OCI-LY7 (cell line): ENCODE measurements around the gene EMD. TPM values are rescaled to one million over a fixed set of nuclear protein-coding genes. Genes with fewer than 3 reads are reported as not detected.

Experiments
- small RNA-seq: library from RNA; depleted of rRNA; stranded (forward); fragments of <200 nt; gene quantifications from one replicate; pipeline ENCODE3, GENCODE V24; 2014
- total RNA-seq, 2 experiments: library from RNA; depleted of rRNA in 1 of 2; stranded (reverse); fragments of >200 nt in 1 of 2; shearing (Covaris generic) in 1 of 2; gene quantifications; 2 replicates each; pipeline ENCODE4 v1.2.3, GENCODE V29; 2014 to 2022

Gene EMD
- total RNA-seq, 2 experiments from 2014 or later, result 35.4 to 64.6 TPM

Small RNA genes lying within 50 kb of the gene (small RNA-seq; reads per million reads assigned to genes)
- not detected for gene SNORA70

Other genes with a start within 250 kb of the EMD start
- gene OPN1LW, start 235.1 kb upstream of the EMD start, total RNA-seq (2014; rRNA removed; shearing (Covaris generic)), result not detected in 2 replicates
- not detected in 2 replicates for gene OPN1LW, start 235.1 kb upstream of the EMD start, total RNA-seq (2022)
- gene OPN1MW, start 196.7 kb upstream of the EMD start, total RNA-seq (2014; rRNA removed; shearing (Covaris generic)), result not detected in 2 replicates
- gene OPN1MW, start 196.7 kb upstream of the EMD start, total RNA-seq (2022), result not detected in 2 replicates
- not detected in 2 replicates for gene OPN1MW2, start 159.5 kb upstream of the EMD start, total RNA-seq (2014; rRNA removed; shearing (Covaris generic))
- gene OPN1MW2, start 159.5 kb upstream of the EMD start, total RNA-seq (2022), result not detected in 2 replicates
- not detected in 2 replicates for gene OPN1MW3, start 121.7 kb upstream of the EMD start, total RNA-seq (2014; rRNA removed; shearing (Covaris generic))
- gene OPN1MW3, start 121.7 kb upstream of the EMD start, total RNA-seq (2022), result not detected in 2 replicates
- not detected in 2 replicates for gene TEX28, start 84.2 kb upstream of the EMD start, total RNA-seq (2014; rRNA removed; shearing (Covaris generic))
- not detected in 2 replicates for gene TEX28, start 84.2 kb upstream of the EMD start, total RNA-seq (2022)
- 0.06 TPM in 1 of 2 replicates, not detected in the other for gene TKTL1, start 83.5 kb upstream of the EMD start, total RNA-seq (2014; rRNA removed; shearing (Covaris generic))
- gene TKTL1, start 83.5 kb upstream of the EMD start, total RNA-seq (2022), result 0.78 TPM in 1 of 2 replicates, not detected in the other
- gene FLNA, start 4.7 kb upstream of the EMD start, total RNA-seq (2014; rRNA removed; shearing (Covaris generic)), result 78.8 and 91.2 TPM in 2 replicates
- 96.9 and 97.7 TPM in 2 replicates for gene FLNA, start 4.7 kb upstream of the EMD start, total RNA-seq (2022)
- 4,261 and 4,291 TPM in 2 replicates for gene RPL10, start 19.1 kb downstream of the EMD start, total RNA-seq (2014; rRNA removed; shearing (Covaris generic))
- 2,447 and 2,466 TPM in 2 replicates for gene RPL10, start 19.1 kb downstream of the EMD start, total RNA-seq (2022)
- gene DNASE1L1, start 30.0 kb downstream of the EMD start, total RNA-seq (2014; rRNA removed; shearing (Covaris generic)), result 13.4 and 23.1 TPM in 2 replicates
- 21.5 and 30.1 TPM in 2 replicates for gene DNASE1L1, start 30.0 kb downstream of the EMD start, total RNA-seq (2022)
- 74.2 and 94.5 TPM in 2 replicates for gene TAFAZZIN, start 32.2 kb downstream of the EMD start, total RNA-seq (2014; rRNA removed; shearing (Covaris generic))
- gene TAFAZZIN, start 32.2 kb downstream of the EMD start, total RNA-seq (2022), result 85.3 and 104 TPM in 2 replicates
- 22.2 and 26.4 TPM in 2 replicates for gene ATP6AP1, start 49.4 kb downstream of the EMD start, total RNA-seq (2014; rRNA removed; shearing (Covaris generic))
- 37.4 and 39.5 TPM in 2 replicates for gene ATP6AP1, start 49.4 kb downstream of the EMD start, total RNA-seq (2022)
- gene GDI1, start 57.9 kb downstream of the EMD start, total RNA-seq (2014; rRNA removed; shearing (Covaris generic)), result 101 and 103 TPM in 2 replicates
- 76.6 and 93.6 TPM in 2 replicates for gene GDI1, start 57.9 kb downstream of the EMD start, total RNA-seq (2022)
- 28.1 and 30.8 TPM in 2 replicates for gene FAM50A, start 64.8 kb downstream of the EMD start, total RNA-seq (2014; rRNA removed; shearing (Covaris generic))
- 49.0 and 55.1 TPM in 2 replicates for gene FAM50A, start 64.8 kb downstream of the EMD start, total RNA-seq (2022)
- gene PLXNA3, start 79.0 kb downstream of the EMD start, total RNA-seq (2014; rRNA removed; shearing (Covaris generic)), result 0.28 and 5.6 TPM in 2 replicates
- 5.2 and 8.0 TPM in 2 replicates for gene PLXNA3, start 79.0 kb downstream of the EMD start, total RNA-seq (2022)
- 53.2 and 70.1 TPM in 2 replicates for gene LAGE3, start 100.0 kb downstream of the EMD start, total RNA-seq (2014; rRNA removed; shearing (Covaris generic))
- gene LAGE3, start 100.0 kb downstream of the EMD start, total RNA-seq (2022), result 31.3 and 40.6 TPM in 2 replicates
- gene UBL4A, start 107.3 kb downstream of the EMD start, total RNA-seq (2014; rRNA removed; shearing (Covaris generic)), result 76.0 and 89.9 TPM in 2 replicates
- 49.4 and 49.7 TPM in 2 replicates for gene UBL4A, start 107.3 kb downstream of the EMD start, total RNA-seq (2022)
- 12.4 and 14.1 TPM in 2 replicates for gene SLC10A3, start 111.3 kb downstream of the EMD start, total RNA-seq (2014; rRNA removed; shearing (Covaris generic))
- gene SLC10A3, start 111.3 kb downstream of the EMD start, total RNA-seq (2022), result 12.7 and 15.6 TPM in 2 replicates
- gene FAM3A, start 136.9 kb downstream of the EMD start, total RNA-seq (2014; rRNA removed; shearing (Covaris generic)), result 15.3 and 16.4 TPM in 2 replicates
- 21.9 and 24.6 TPM in 2 replicates for gene FAM3A, start 136.9 kb downstream of the EMD start, total RNA-seq (2022)
- gene G6PD, start 167.6 kb downstream of the EMD start, total RNA-seq (2014; rRNA removed; shearing (Covaris generic)), result 21.6 and 26.1 TPM in 2 replicates
- 40.9 and 47.1 TPM in 2 replicates for gene G6PD, start 167.6 kb downstream of the EMD start, total RNA-seq (2022)
- 9.9 and 14.3 TPM in 2 replicates for gene IKBKG, start 168.3 kb downstream of the EMD start, total RNA-seq (2014; rRNA removed; shearing (Covaris generic))
- gene IKBKG, start 168.3 kb downstream of the EMD start, total RNA-seq (2022), result 31.6 and 34.4 TPM in 2 replicates
- 0.36 TPM in 1 of 2 replicates, not detected in the other for gene CTAG1A, start 205.8 kb downstream of the EMD start, total RNA-seq (2014; rRNA removed; shearing (Covaris generic))
- gene CTAG1A, start 205.8 kb downstream of the EMD start, total RNA-seq (2022), result not detected in 2 replicates
- gene CTAG1B, start 240.0 kb downstream of the EMD start, total RNA-seq (2014; rRNA removed; shearing (Covaris generic)), result not detected in 2 replicates
- gene CTAG1B, start 240.0 kb downstream of the EMD start, total RNA-seq (2022), result not detected in 2 replicates